Activated gamma-delta T cell treated with anti-CD3 and anti-CD28 coated beads, Interleukin-2, amount 50 U/mL, for 16 hours (primary cell): ENCODE results near the gene SARNP.
A peak's percentile ranks its signal among the peaks of the same experiment; 100 is the strongest.

Experiments used
- DNase-seq: peaks from one replicate; pipeline ENCODE4 v3.0.0-alpha.2; 2020; ENCODE audit warnings: low read depth

The SARNP gene

GRCh38 chr12:55724226-55724939 is 93.1 kb downstream of the SARNP start:
- DNase-seq: no peak

DNA sequence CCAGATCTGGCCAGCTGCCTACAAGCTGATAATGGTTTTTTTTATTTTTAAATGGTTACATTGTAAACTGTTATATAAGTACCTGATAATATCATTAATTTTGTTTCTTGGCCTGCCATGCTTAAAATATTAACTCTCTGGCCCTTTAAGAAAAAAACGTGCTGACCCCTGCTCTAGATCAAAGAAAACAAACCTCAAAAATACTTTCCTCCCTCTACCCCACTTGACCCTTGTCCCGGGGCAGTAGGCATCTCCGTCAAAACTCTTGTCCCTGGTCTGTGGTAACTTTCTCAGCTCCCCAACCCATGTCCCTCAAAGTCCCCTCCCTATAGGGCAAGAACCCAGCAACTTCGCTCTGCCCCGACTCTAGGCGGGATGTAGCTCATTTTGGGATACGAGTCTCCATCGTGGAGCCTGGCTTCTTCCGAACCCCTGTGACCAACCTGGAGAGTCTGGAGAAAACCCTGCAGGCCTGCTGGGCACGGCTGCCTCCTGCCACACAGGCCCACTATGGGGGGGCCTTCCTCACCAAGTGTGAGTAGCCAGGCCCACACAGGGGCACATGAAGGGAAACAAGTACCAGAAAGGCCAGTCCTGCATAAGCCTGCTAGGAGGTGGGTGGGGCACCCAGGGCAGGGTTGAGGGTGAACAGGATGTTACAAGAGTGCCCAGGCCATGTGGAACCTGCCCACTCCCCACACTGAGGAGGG is 93.9 kb downstream of the SARNP start:
- DNase-seq: no peak

DNA sequence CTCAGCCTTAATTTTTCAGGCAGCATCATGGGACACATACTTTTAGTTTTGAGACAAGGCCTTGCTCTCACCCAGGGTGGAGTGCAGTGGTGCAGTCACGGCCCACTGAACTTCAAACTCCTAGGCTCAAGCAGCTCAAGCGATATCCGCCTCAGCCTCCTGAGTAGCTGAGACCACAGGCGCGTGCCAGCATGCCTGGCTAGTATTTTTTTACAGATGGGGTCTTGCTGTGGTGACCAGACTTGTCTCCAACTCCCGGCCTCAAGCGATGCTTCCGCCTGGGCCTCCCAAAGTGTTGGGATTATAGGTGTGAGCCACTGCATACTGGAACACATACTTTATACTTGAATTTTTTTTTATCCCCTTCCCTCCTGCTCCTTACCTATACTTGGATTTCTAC is 94.6 kb downstream of the SARNP start:
- DNase-seq: no peak

DNA sequence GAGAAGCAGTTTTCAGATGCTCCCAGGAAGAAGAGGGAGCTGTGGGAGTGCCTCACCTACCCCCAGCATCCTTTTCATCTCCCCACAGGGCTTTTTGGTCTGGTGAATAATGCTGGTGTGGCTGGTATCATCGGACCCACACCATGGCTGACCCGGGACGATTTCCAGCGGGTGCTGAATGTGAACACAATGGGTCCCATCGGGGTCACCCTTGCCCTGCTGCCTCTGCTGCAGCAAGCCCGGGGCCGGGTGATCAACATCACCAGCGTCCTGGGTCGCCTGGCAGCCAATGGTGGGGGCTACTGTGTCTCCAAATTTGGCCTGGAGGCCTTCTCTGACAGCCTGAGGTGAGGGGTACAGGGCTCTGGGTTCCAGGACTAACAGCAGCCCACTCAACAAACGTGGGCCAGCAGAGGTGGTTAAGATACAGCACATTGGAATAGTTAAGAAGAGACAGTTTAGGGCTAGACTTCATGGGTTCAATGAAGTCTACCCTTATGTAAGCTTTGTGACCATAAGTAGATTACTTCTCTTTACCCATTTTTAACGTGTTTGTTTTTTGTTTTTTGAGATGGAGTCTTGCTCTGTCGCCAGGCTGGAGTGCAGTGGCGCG is 95.8 kb downstream of the SARNP start:
- no peak for DNase-seq

- no peak for DNase-seq
These were observed 96.6 kb downstream of the SARNP start for GRCh38 chr12:55720894-55721444.

DNA sequence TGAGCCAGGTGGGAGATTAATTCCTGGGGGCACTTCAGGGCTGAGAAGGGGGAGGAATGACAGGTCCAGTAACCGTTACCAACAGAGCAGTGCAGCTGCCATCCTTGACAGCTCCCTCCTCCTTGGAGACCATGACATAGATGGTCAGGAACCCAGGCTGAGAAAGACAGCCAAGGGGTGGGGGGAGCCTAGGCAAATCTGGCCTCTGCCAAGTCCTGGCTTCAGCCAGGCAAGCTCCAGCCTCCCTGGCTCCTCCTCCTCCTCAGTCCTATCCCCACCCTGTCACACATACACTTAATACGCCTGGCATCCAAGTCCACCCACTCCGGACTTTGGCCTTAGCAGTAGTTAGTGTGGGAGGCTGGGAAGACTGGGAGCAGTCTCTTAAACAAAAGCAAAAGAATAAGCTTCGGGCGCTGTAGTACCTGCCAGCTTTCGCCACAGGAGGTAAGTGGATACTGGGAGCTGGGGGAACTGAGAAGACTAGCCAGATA is 97.4 kb downstream of the SARNP start, which contains the start of gene RDH5:
Gene RDH5, plus strand, starts transcription at position 323 of the 494 bp plus-strand sequence. CDS start 792 bp downstream, outside the sequence.
- DNase-seq: no peak

DNA sequence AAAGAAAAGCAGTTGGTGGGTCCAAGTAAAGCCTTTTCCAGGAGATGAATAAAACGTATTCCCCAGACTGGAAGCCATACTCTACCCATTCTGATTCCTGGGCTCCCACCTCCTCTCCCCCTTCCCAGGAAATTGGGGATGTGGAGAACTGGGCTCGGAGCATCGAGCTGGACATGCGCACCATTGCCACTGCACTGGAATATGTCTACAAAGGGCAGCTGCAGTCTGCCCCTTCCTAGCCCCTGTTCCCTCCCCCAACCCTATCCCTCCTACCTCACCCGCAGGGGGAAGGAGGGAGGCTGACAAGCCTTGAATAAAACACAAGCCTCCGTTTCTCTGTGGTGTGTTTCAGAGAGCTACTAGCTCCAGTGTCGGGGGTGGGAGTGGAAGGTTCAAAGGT is 98.2 kb downstream of the SARNP start:
- no peak for DNase-seq

- DNase-seq: no peak
These were observed 98.8 kb downstream of the SARNP start for GRCh38 chr12:55718624-55719275.

GRCh38 chr12:55718015-55718414 is 99.5 kb downstream of the SARNP start:
- no peak for DNase-seq

GRCh38 chr12:55717011-55718007 is 100.2 kb downstream of the SARNP start:
- DNase-seq: no peak

DNA sequence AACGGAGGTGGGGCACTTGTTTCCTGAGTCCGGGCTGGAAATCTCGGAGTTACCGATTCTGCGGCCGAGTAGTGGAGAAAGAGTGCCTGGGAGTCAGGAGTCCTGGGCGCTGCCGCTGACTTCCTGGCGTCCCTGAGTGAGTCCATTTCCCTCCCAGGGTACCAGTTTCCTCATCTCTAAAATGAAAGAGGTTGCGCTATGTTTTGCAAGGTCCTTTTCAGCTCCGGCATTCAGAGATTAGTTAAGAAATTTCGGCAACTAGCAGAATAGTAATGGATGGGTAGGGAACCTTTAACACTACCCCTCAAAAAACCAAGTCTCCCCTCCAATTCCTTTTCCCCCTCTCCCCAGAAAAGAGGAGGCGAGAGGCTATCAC is 101.0 kb downstream of the SARNP start:
- DNase-seq: no peak

DNA sequence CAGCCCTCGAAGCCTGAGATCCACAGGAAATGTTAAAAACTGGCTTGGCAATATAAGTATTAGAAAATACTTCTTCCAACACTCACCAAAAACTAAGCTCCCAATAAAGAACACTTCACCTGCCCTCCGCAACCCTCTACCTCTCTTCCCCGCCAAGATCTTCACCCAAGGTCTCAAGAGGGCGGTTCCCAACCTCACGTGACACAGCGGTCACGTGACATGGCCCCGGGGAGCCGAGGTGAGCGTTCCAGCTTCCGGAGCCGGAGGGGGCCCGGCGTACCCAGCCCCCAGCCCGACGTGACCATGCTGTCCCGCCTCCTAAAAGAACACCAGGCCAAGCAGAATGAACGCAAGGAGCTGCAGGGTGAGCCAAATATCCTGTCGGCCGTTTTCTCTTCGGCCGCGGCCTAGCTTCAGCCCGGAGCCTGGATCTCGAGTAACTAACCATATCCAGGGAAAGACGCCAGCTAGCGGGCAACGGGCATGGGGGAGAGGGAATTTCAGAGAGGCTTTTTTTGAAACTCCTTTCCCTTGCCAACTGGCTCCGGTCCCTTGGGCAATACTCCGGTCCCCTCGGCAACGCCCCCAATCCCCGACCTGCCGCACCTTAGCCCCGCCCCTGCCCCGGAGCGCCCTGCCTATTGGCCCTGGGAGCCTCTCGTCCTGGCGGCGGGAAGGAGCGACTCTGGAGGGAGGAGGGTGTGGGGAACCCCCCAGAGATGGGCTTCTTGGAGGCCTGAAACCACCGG is 101.5 kb downstream of the SARNP start, which contains the start of gene BLOC1S1:
Gene BLOC1S1, plus strand, starts transcription at position 214 of the 749 bp plus-strand sequence. Its CDS starts 6 bp downstream, at position 220.
- DNase-seq: peak; percentile 89

DNA sequence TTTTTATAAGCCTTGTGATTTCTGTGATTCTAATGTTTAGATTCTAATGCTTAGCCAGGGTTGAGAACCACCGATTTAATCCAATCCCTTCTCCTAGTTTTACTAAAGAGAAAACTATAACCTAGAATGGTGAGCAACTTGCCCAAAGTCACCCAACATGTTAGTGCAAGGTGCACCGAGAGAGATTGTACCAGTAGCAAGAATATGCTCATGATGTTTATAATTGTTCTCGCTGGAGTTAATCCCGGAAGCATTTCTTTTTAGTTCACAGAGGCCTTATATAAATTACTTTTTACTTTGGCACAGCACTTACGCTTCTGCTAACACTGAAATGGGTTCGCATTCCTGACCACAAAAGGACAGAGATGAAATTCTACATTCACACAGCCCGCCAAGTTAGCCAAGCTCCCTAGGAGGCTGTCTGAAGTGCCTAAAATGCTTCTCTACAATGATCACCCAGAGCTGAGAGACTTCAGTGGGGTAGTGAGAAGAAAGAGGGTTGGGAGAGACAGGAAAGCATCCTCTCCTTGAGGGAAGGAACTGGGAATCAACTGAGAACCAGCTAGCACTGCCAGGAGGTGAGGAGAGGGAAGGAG is 102.3 kb downstream of the SARNP start:
- DNase-seq: no peak

- no peak for DNase-seq
These were observed 103.8 kb downstream of the SARNP start for GRCh38 chr12:55713721-55714120.

DNA sequence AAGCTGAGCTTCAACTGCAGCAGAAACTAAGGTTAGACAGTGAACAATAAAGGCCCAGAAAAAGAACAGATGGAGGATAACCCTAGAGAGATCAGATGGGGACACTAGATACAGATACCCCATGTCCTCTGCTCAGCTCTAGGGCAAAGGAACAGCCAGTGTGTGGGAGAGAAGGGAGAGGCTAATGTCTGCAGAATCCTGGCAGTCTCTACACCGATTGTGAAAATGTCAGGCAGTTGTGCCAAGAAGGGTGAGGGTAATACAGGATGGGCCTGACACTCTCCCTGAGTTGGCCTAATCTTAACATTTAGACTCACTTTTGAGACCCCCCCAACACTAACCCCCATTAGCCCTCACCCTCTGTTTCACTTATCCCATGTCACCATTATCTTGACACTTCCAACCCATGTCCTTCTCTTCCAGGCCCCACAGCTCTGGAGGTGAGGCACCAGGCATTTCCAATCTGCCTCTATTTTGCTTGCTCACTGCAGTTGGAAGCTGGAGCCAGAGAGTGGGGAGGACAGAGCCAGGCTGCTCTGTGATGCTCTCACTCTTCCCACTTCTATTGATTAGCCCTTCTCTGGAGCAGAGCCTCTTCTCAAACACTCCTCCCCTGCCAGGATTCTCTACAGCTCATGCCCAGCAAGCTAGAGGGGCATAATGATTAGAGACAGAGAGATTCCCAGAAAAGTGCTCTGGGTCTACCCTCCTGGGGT is 104.7 kb downstream of the SARNP start:
- no peak for DNase-seq

GRCh38 chr12:55711786-55712553 is 105.6 kb downstream of the SARNP start:
- no peak for DNase-seq

GRCh38 chr12:55708695-55709233 is 108.8 kb downstream of the SARNP start:
- no peak for DNase-seq
